Loucy (cell line): Measurements from ENCODE around the gene DTNA.

ENCODE experiments used
- H2AFZ ChIP-seq: fragments of 200-600 bp; sonication (generic); 2 replicates; pipeline ENCODE4 v1.6.0; 2016; ENCODE audit warnings: antibody characterized with exemption, mild to moderate bottlenecking, low read length, moderate library complexity
- H3F3A ChIP-seq: fragments of 200-600 bp; 2 replicates; pipeline ENCODE4 v1.6.0; 2016; ENCODE audit warnings: antibody characterized with exemption, low read depth, mild to moderate bottlenecking
- H3K27me3 ChIP-seq: fragments of 200-600 bp; sonication (generic); 2 replicates; pipeline ENCODE4 v1.6.1; 2014; ENCODE audit warnings: low read length, mild to moderate bottlenecking; ENCODE audit not compliant: insufficient read depth, poor library complexity, severe bottlenecking
- H3K36me3 ChIP-seq: fragments of 200-600 bp; sonication (generic); 2 replicates; pipeline ENCODE4 v1.6.1; 2016; ENCODE audit warnings: low read length; ENCODE audit not compliant: insufficient read depth
- H3K4me1 ChIP-seq: fragments of 200-600 bp; sonication (generic); 2 replicates; pipeline ENCODE4 v1.5.1; 2014; ENCODE audit warnings: low read length, mild to moderate bottlenecking; ENCODE audit not compliant: insufficient read depth, poor library complexity, severe bottlenecking
- H3K4me2 ChIP-seq: fragments of 200-600 bp; sonication (generic); 2 replicates; pipeline ENCODE4 v1.6.0; 2014; ENCODE audit warnings: antibody characterized with exemption, low read length, low read depth, mild to moderate bottlenecking; ENCODE audit not compliant: poor library complexity, severe bottlenecking
- H3K4me3 ChIP-seq: fragments of 200-600 bp; sonication (generic); 2 replicates; pipeline ENCODE4 v1.5.1; 2014; ENCODE audit warnings: low read length, mild to moderate bottlenecking, mixed read lengths; ENCODE audit not compliant: poor library complexity, severe bottlenecking
- H3K79me2 ChIP-seq: fragments of 200-600 bp; sonication (generic); 2 replicates; pipeline ENCODE4 v1.6.1; 2014; ENCODE audit warnings: low read length; ENCODE audit not compliant: insufficient read depth
- H3K9ac ChIP-seq: fragments of 200-600 bp; sonication (generic); 2 replicates; pipeline ENCODE4 v1.6.0; 2014; ENCODE audit warnings: mild to moderate bottlenecking, low read depth, low read length, moderate library complexity; ENCODE audit not compliant: poor library complexity, severe bottlenecking
- H3K9me2 ChIP-seq: fragments of 200-600 bp; sonication (generic); replicated peaks from 2 replicates; pipeline ENCODE4 v1.6.1; 2016; ENCODE audit warnings: low read depth, low read length, mixed read lengths
- H3K9me3 ChIP-seq: fragments of 200-600 bp; sonication (generic); 2 replicates; pipeline ENCODE4 v1.6.1; 2014; ENCODE audit warnings: mild to moderate bottlenecking, antibody characterized with exemption, low read length, low read depth; ENCODE audit not compliant: insufficient read depth
- H4K20me1 ChIP-seq: fragments of 200-600 bp; sonication (generic); 2 replicates; pipeline ENCODE4 v1.6.0; 2014; ENCODE audit warnings: antibody characterized with exemption, low read length, mild to moderate bottlenecking; ENCODE audit not compliant: insufficient read depth, poor library complexity, severe bottlenecking
- CTCF ChIP-seq: fragments of 200-600 bp; sonication (generic); conservative IDR thresholded peaks from 2 replicates; pipeline ENCODE4 v1.5.1; 2014; ENCODE audit warnings: mild to moderate bottlenecking, antibody characterized with exemption, low read length
- EZH2phosphoT487 ChIP-seq: fragments of 200-600 bp; IDR thresholded peaks from 2 replicates; pipeline ENCODE4 v1.6.1; 2018; ENCODE audit warnings: antibody characterized with exemption, mild to moderate bottlenecking, moderate library complexity, borderline replicate concordance

Gene DTNA

DNA sequence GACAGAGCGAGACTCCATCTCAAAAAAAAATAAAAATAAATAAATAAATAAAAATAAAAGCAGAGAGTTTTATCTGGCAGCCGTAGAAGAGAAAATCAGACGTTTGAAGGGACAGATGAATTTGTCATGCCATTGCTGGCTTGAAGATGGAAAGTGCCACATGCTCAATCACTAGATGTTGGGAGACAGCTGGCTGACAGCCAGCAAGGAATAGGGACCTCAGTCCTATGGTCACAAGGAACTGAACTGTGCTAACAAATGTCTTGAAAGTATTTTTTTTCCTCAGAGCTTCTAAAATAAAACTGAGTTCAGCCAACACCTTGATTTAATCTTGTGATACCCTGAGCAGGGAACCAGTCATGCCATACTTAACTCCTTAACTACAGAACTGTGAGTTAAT, 65.4 kb downstream of the DTNA start:
- H3F3A ChIP-seq = no peaks in the 10 kb centered on the region
- H3K9me3 ChIP-seq = no peaks in the 10 kb centered on the region
- no peaks in the 10 kb centered on the region for H4K20me1 ChIP-seq
- no peak overlapping the region for H3K4me3 ChIP-seq
- H3K9me2 ChIP-seq = no peaks in the 10 kb centered on the region
- H2AFZ ChIP-seq = no peak overlapping the region
- no peaks in the 10 kb centered on the region for H3K27me3 ChIP-seq
- TF ChIP-seq EZH2phosphoT487 (no peak), CTCF (no peak)
- no peaks in the 10 kb centered on the region for H3K4me1 ChIP-seq
- H3K79me2 ChIP-seq = no peaks in the 10 kb centered on the region
- no peak overlapping the region for H3K9ac ChIP-seq
- no peaks in the 10 kb centered on the region for H3K36me3 ChIP-seq
- H3K4me2 ChIP-seq = no peak overlapping the region

- no peak for TF ChIP-seq EZH2phosphoT487
- no peak for TF ChIP-seq CTCF
- Histone ChIP-seq H3K27me3 (no peaks in the 10 kb centered on the region), H3K4me3 (no peak overlapping the region)
Observed at GRCh38 chr18:34779112-34779511, 69.0 kb downstream of the DTNA start.

DNA sequence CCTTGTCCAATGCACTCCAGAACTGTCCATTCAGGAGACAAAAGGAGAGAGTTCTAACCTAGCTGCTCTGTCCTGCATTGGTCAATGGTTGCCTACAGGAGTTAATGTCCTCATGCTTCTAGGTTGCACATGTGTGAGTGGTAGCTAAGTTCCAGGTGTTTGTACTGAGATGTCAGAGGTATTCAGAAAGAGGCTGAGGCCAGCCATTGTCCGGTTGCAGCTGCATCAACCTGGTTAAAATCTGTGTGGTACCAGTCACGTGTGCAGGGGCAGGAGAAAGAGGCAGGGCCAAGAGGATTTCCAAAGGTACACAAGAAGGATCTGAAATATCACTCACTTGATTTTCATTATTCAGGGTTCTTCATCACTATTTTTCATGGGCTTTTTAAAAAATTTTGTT, 70.8 kb downstream of the DTNA start:
- Histone ChIP-seq H3K9ac (no peak overlapping the region), H3K27me3 (no peaks in the 10 kb centered on the region), H2AFZ (no peak overlapping the region), H3F3A (no peaks in the 10 kb centered on the region), H3K4me3 (no peak overlapping the region), H3K9me3 (no peaks in the 10 kb centered on the region), H3K9me2 (no peaks in the 10 kb centered on the region), H3K36me3 (no peaks in the 10 kb centered on the region), H4K20me1 (no peaks in the 10 kb centered on the region), H3K79me2 (no peaks in the 10 kb centered on the region), H3K4me1 (no peaks in the 10 kb centered on the region), H3K4me2 (no peak overlapping the region)
- TF ChIP-seq EZH2phosphoT487 (no peak), CTCF (no peak)

More at GRCh38 chr18:34779112-34779511, 69.0 kb downstream of the DTNA start:
- H3K4me2 ChIP-seq = no peak overlapping the region
- no peaks in the 10 kb centered on the region for H3K9me2 ChIP-seq
- H2AFZ ChIP-seq = no peak overlapping the region
- no peaks in the 10 kb centered on the region for H3K9me3 ChIP-seq
- H4K20me1 ChIP-seq = no peaks in the 10 kb centered on the region
- no peaks in the 10 kb centered on the region for H3K79me2 ChIP-seq
- H3K36me3 ChIP-seq = no peaks in the 10 kb centered on the region
- no peaks in the 10 kb centered on the region for H3F3A ChIP-seq
- no peaks in the 10 kb centered on the region for H3K4me1 ChIP-seq
- H3K9ac ChIP-seq = no peak overlapping the region
